Caco-2 (cell line): Measurements from ENCODE around the gene CNKSR1. TPM values are rescaled to one million over a fixed set of nuclear protein-coding genes. Genes with fewer than 3 reads are reported as not detected.

Experiments
- BruUV-seq: library from RNA; stranded (reverse); fragments of 400-500 nt; replicated peaks from 2 replicates; lab custom pipeline; 2021; lab: Mats Ljungman, UMichigan
- CTCF ChIA-PET: fragments of 300-600 bp; sonication (Branson Sonifier 250); formaldehyde crosslinking; loops from one replicate; lab custom pipeline; 2022; ENCODE audit warnings: antibody characterized with exemption; lab: Charles Lee
- POLR2A ChIA-PET: fragments of 300-600 bp; sonication (Branson Sonifier 250); formaldehyde crosslinking; loops from one replicate; lab custom pipeline; 2022; ENCODE audit warnings: antibody characterized with exemption; lab: Charles Lee
- DNase-seq, 2 experiments: peaks; one replicate each; pipeline versions ENCODE4 v3.0.0 to v3.0.0-alpha.2; 2020 to 2022
- H3K27me3 ChIP-seq: replicated peaks from 2 replicates; pipeline ENCODE4 v1.6.0; 2011; ENCODE audit warnings: low read length; ENCODE audit not compliant: control insufficient read depth, insufficient read depth
- H3K36me3 ChIP-seq: 2 replicates; pipeline ENCODE4 v1.5.1; 2011; ENCODE audit warnings: low read length; ENCODE audit not compliant: control insufficient read depth, insufficient read depth
- H3K4me1 ChIP-seq: fragments of 250-450 bp; sonication (Bioruptor Pico); 2 replicates; pipeline ENCODE4 v1.5.1; 2020; ENCODE audit warnings: mild to moderate bottlenecking
- H3K4me3 ChIP-seq: 2 replicates; pipeline ENCODE4 v1.5.1; 2011; ENCODE audit warnings: low read depth, mild to moderate bottlenecking, control low read depth, low read length
- H3K9me3 ChIP-seq: fragments of 250-450 bp; sonication (Bioruptor Pico); 2 replicates; pipeline ENCODE4 v1.5.1; 2020; ENCODE audit warnings: mild to moderate bottlenecking, moderate library complexity
- H3K27ac Mint-ChIP-seq: one replicate; pipeline ENCODE4 v1.8.0; 2022; ENCODE audit warnings: mixed read lengths; ENCODE audit not compliant: unreplicated experiment
- H3K27me3 Mint-ChIP-seq: one replicate; pipeline ENCODE4 v1.8.0; 2022; ENCODE audit warnings: mixed read lengths; ENCODE audit not compliant: insufficient read depth, unreplicated experiment
- H3K36me3 Mint-ChIP-seq: one replicate; pipeline ENCODE4 v1.8.0; 2022; ENCODE audit warnings: mild to moderate bottlenecking, mixed read lengths; ENCODE audit not compliant: insufficient read depth, unreplicated experiment
- H3K4me1 Mint-ChIP-seq: one replicate; pipeline ENCODE4 v1.8.0; 2022; ENCODE audit warnings: low read depth, mixed read lengths; ENCODE audit not compliant: unreplicated experiment
- H3K4me3 Mint-ChIP-seq: one replicate; pipeline ENCODE4 v1.8.0; 2022; ENCODE audit warnings: mild to moderate bottlenecking, moderate library complexity, mixed read lengths; ENCODE audit not compliant: unreplicated experiment
- H3K9me3 Mint-ChIP-seq: one replicate; pipeline ENCODE4 v1.8.0; 2022; ENCODE audit warnings: mixed read lengths; ENCODE audit not compliant: unreplicated experiment
- intact Hi-C: fragments of 100-400 bp; cut with micrococcal nuclease; formaldehyde crosslinking; loops from one replicate; pipeline ENCODE4 v1.10.0; 2022; ENCODE audit not compliant: unreplicated experiment
- total RNA-seq: library from RNA; stranded (reverse); gene quantifications from 2 replicates; pipeline ENCODE4 v1.2.3, GENCODE V29; 2022
- TF ChIP-seq, protein P1 (sequence below), 2 experiments: fragments of 200-600 bp in 1 of 2; IDR thresholded peaks; 1 replicate in 1 of 2; 2 replicates in 1 of 2; pipeline versions ENCODE4 v1.5.1 to v1.8.0; 2011 to 2022; ENCODE audit warnings: antibody characterized with exemption in 1 of 2, control low read depth in 1 of 2, inconsistent platforms in 1 of 2, low read depth in 1 of 2, low read length in 1 of 2, mild to moderate bottlenecking in 1 of 2, moderate library complexity in 1 of 2; ENCODE audit not compliant: insufficient read depth in 1 of 2, severe bottlenecking in 1 of 2, unreplicated experiment in 1 of 2

Gene CNKSR1
- total RNA-seq, 1 experiment from 2014 or later: 16.1 TPM

DNA sequence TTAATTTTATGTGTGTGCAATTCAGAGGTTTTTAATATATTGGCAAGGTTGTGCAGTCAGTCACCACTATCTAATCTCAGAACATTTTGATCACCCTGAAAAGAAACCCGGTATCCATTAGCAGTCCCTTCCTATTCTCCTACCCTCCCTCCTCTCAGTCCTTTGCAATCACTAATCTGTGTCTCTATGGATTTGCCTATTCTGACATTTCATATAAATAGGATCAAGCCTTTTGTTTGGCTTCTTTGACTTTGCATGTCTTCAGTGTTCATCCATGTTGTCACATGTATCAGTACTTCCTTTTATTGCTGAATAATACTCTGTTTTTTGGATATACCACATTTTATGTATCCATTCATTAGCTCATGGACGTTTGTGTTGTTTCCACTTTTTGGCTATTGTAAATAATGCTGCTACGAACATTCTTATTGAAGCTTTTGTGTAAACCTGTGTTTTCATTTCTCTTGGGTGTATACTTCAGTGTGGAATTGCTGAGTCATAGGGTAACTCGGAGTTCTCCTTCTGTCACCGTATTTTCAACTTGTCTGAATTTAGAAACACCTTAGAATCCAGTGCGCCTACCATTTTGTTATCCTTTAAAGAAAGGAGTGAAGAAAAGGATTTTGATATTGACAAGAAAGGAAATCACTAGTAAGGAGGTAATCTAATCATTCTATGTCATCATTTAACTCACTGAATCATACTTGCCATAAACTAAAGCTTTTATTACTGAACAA is 60.1 kb downstream of the CNKSR1 start:
- ChIA-PET POLR2A (no interaction called here), CTCF (interaction anchor here (1.0 kb wide), 1 partner anchor 68 kb away, joined by 5 read pairs; the partner anchor contains the start of gene ZNF593)
- H3K36me3 ChIP-seq: no peaks in the 10 kb centered on the region
- no peaks in the 10 kb centered on the region for H3K27me3 Mint-ChIP-seq
- no peak for DNase-seq
- peaks cover 13% of the 10 kb centered on the region for H3K36me3 Mint-ChIP-seq
- no peak overlapping the region for H3K4me3 Mint-ChIP-seq
- TF ChIP-seq, protein P1, sequence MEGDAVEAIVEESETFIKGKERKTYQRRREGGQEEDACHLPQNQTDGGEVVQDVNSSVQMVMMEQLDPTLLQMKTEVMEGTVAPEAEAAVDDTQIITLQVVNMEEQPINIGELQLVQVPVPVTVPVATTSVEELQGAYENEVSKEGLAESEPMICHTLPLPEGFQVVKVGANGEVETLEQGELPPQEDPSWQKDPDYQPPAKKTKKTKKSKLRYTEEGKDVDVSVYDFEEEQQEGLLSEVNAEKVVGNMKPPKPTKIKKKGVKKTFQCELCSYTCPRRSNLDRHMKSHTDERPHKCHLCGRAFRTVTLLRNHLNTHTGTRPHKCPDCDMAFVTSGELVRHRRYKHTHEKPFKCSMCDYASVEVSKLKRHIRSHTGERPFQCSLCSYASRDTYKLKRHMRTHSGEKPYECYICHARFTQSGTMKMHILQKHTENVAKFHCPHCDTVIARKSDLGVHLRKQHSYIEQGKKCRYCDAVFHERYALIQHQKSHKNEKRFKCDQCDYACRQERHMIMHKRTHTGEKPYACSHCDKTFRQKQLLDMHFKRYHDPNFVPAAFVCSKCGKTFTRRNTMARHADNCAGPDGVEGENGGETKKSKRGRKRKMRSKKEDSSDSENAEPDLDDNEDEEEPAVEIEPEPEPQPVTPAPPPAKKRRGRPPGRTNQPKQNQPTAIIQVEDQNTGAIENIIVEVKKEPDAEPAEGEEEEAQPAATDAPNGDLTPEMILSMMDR (IDR thresholded peaks at IDR 0.05; ENCODE audit: insufficient read depth in 1 of 2, low read depth in 1 of 2, low read length in 1 of 2, severe bottlenecking in 1 of 2, unreplicated experiment in 1 of 2): no peak
- H3K27ac Mint-ChIP-seq: peak overlapping the region; percentile 35
- no peaks in the 10 kb centered on the region for H3K9me3 Mint-ChIP-seq
- H3K4me1 Mint-ChIP-seq: peaks cover 23% of the 10 kb centered on the region
- H3K4me3 ChIP-seq: no peak overlapping the region
- intact Hi-C loops: no loop called here
- no TSS peak for BruUV-seq
- no peaks in the 10 kb centered on the region for H3K9me3 ChIP-seq
- no peaks in the 10 kb centered on the region for H3K27me3 ChIP-seq
- peaks cover 7% of the 10 kb centered on the region for H3K4me1 ChIP-seq

Other genes with a start within 250 kb of the CNKSR1 start
- gene PAFAH2, start 179.4 kb upstream of the CNKSR1 start, total RNA-seq: 8.0 and 11.1 TPM in 2 replicates
- gene EXTL1, start 155.7 kb upstream of the CNKSR1 start, total RNA-seq: 0.09 and 0.34 TPM in 2 replicates
- gene SLC30A2, start 131.4 kb upstream of the CNKSR1 start, total RNA-seq: 1.1 and 3.0 TPM in 2 replicates
- gene TRIM63, start 109.9 kb upstream of the CNKSR1 start, total RNA-seq: not detected in 2 replicates
- 5.5 and 6.0 TPM in 2 replicates for gene PDIK1L, start 65.7 kb upstream of the CNKSR1 start, total RNA-seq
- 0.12 and 0.16 TPM in 2 replicates for gene FAM110D, start 18.4 kb upstream of the CNKSR1 start, total RNA-seq
- gene C1orf232, start 8.5 kb upstream of the CNKSR1 start, total RNA-seq: not detected in 2 replicates
- 50.0 and 50.8 TPM in 2 replicates for gene ZNF593, start 7.6 kb upstream of the CNKSR1 start, total RNA-seq
- gene ZNF593OS, start 5.7 kb upstream of the CNKSR1 start, total RNA-seq: 0.45 TPM in 1 of 2 replicates, not detected in the other
- gene CATSPER4, start 13.1 kb downstream of the CNKSR1 start, total RNA-seq: 0.20 TPM in 1 of 2 replicates, not detected in the other
- 19.7 and 22.4 TPM in 2 replicates for gene CEP85, start 56.7 kb downstream of the CNKSR1 start, total RNA-seq
- gene SH3BGRL3, start 102.6 kb downstream of the CNKSR1 start, total RNA-seq: 73.4 and 74.3 TPM in 2 replicates
- gene UBXN11, start 129.1 kb downstream of the CNKSR1 start, total RNA-seq: 12.5 TPM in 2 replicates
- not detected in 2 replicates for gene CD52, start 140.5 kb downstream of the CNKSR1 start, total RNA-seq
- gene CRYBG2, start 176.6 kb downstream of the CNKSR1 start, total RNA-seq: 63.3 and 66.1 TPM in 2 replicates
- not detected in 2 replicates for gene ZNF683, start 195.3 kb downstream of the CNKSR1 start, total RNA-seq
- gene LIN28A, start 233.3 kb downstream of the CNKSR1 start, total RNA-seq: 5.7 TPM in 2 replicates